CD4-positive, alpha-beta T cell treated with Interleukin-4 for 4 hours (primary cell): ENCODE measurements around the gene TACR1.

ENCODE experiments used
- DNase-seq: peaks from one replicate; pipeline ENCODE4 v3.0.0-alpha.2; 2020

Gene TACR1

DNA sequence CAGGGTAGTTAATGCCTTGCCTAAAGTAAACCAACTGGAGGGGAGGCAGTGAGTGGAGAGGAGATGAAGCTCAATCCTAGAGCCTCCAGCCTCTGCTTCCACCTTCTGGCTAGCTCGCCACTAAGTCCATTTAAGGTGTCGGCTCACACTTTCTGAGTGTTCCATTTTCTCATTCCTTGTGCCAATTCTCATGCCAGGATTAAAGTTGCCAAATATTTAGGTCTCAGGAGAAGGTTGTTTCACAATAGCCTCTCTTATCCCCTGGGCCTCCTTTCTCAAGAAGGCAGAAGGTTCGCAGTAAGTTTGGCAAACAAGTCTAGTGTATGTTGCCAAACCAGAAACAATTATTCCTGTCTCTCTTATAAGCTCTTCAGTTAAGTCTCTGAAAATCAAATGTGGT, 57.2 kb downstream of the TACR1 start:
- DNase-seq: no peak

DNA sequence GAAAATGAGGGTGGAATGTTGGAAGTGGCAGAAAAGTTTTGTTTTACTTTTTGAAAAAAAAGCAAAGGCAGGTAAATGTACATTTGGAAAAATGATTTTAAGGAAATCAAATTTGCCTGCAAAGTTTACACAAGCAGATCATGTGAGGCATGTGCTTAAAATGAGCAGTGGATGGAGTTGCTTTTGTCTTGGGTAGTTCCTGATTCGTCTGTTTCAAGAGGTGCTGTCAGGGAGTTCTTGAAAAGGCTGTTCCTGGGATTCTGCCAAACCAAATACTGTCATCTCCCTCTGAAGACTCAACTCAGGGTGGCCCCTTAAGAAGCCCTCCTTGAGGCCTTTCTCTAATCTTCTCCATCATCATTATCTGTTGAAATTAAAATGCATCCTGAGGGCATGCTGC, 59.0 kb downstream of the TACR1 start:
- no peak for DNase-seq

DNA sequence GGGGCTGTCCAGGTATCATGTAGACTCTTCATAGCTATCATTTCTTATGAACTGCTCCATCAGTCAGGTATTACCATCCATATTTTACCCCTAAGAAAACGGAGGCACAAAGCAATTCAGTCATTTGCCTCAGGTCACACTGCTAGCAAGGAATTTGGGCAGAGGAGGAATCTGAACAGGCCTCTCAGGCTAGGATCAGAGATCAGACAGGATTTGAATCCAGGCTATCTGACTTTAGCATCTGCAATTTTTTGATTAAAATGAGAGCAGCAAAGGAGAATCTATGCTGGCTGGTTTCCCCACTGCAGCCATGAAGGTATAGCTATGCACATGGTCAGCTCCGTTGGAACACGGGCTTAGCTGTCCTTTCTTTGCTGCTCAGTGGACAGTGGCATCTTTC, 60.1 kb downstream of the TACR1 start:
- DNase-seq: no peak

DNA sequence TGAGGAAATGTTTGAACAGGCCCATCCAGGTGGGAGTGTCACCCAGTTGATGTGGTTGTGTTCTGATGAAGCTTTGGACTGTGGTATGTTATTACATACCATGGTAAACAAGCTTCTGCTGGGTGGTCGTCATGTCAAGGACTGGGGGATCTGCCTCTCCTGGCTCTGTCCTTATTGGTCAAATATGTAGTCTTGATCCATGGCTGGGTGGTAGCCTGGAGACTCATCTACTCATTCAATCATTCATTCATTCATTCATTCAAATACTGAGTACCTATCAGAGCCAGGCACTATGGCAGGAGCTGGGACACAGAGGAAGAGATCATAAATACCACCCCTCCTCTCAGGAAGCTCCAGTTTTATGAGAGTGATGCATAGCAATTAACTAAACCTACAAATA, 60.8 kb downstream of the TACR1 start:
- no peak for DNase-seq

DNA sequence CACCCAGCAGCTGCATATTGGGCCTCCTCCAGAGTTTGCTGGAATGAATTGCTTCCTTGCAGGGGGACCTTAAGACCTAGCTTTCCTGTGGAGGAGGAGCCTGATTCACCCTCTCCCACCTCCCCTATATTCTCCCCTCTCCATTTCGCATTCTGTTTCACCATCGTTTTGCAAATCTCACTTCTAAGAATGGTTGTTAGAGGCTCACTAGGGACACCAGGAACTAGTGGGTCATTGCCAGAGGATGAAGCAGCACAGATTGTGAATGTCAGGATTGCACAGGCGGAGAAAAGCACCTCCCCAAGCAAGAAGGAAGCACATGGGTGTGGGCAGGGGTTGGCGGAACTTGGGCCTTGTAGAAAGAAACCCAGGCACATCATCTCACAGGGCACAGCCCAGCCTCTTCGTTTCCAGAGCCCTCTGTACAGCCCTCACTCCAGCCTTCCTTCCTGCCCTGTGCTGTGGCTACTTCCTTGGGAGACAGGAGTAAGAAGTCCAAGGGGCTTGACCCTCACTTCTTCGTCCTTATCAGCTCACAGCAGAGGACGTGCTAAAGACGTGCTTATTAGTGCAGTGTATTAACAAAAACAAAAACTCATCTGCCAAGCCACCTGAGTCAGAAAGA, 63.4 kb downstream of the TACR1 start:
- DNase-seq: no peak

DNA sequence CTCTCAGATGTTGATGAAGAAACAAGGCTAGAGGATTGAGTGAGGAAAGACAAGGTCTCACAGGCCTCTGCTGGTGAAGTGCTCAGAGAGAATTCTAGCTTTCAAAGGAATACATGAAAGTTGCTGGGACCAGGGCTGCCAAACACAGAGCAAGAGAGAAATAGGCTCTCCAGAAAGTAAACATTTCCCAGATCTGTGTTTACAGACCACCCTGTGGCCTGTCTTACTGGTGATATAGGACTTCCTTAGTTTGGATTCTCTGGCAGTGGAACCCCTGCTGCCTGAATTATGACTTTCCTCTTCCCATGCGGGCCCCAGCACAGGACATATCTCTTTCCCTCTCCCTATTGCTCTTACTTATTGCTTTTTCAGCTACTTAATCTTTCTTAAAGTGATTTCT, 64.5 kb downstream of the TACR1 start:
- DNase-seq: no peak

DNA sequence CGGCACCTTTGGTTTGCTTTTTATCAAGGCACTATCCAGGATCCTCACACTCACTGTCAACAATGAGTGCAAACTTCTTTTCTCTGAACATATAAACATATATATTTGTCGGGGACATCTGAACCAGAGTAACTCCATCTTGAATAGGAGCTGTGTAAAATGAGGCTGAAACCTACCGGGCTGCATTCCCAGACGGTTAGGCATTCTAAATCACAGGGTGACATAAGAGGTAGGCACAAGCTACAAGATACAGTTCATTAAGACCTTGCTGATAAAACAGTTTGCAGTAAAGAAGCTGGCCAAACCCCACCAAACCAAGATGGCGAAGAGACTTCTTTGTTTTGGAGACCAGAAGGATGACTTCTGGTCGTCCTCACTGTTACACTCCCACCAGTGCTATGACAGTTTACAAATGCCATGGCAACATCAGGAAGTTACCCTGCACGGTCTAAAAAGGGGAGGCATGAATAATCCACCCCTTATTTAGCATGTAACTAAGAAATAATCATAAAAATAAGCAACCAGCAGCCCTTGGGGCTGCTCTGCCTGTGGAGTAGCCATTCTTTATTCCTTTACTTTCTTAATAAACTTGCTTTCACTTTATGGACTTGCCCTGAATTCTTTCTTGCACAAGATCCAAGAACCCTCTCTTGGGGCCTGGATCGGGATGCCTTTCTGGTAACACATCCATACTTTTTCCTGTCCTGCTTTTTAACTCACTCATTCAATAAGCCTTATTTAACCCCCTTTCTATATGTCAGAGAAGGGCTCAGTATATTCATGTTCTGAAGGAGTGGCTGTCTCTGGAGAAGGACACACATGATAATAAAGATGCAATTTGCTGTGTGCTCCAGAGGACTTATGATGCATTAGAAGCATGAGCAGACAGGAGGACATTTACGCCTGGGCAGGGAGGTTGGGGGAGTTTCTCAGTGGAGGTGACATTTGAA, 65.4 kb downstream of the TACR1 start:
- no peak for DNase-seq

DNA sequence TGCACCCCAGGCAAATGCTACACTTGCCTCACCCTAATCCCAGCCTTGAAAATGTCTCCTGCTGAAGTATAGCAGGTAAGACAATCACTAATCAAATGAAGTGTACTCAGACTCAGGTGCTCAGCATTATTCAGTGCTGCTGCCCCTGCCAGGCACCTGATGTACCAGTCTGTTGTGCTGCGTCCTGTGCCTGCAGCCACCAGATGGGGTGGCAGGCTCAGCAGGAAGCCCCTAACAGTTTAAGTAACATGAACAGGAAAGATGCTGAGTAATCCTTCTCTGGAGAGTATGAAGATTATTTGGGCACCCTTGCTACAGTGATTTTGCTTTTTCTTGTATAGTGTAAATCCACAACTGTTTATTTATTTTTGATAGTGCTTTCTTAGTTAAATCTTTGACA, 69.1 kb downstream of the TACR1 start:
- DNase-seq: no peak

DNA sequence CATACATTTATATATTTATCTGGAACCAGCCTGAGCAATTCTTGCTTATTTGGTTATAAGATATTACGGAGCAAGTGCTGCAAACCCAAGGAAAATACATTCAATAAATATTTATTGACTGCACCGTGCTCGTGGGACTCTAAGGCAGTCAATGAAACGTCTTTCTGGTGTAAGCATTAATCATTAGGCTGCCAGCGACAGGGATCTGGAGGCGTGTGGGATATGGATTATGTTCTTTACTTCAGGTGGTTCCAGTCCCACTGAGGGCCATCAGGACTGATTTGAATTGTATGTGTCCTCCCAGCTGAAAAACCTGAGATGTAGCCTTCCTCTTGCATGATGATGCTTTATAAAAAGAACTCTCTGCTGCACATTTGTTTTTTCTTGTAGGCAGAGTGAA, 75.4 kb downstream of the TACR1 start:
- no peak for DNase-seq

DNA sequence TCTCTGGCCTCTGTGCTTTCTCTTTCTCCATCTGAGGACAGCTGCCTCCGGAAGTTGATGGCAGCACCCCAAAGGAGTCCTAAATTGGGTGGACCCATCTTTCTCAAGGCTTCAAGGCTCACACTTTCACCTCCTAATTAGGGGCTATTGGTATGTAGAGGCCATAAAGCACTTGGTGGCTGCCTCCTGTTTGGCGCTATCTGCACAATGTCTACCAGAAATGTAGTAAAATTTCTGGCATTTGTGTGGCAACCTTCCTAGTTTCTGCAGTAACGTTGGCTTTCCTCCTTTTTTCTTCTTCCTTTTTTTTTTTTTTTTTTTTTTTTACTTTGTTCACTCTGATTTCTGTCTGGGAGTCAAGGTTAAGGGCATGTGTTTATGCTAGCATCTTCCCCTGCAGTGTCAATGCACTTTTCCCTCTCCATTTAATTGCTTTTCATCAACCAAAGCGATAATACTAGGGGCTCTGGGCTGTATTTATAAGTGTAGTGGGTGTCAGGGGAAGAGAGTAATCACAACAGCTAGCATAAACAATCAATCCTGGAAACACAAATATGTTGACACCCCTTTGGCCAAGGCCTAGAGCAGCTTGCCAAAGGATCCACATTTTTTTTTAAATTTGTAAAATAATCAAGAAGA, 86.0 kb downstream of the TACR1 start:
- DNase-seq: no peak

DNA sequence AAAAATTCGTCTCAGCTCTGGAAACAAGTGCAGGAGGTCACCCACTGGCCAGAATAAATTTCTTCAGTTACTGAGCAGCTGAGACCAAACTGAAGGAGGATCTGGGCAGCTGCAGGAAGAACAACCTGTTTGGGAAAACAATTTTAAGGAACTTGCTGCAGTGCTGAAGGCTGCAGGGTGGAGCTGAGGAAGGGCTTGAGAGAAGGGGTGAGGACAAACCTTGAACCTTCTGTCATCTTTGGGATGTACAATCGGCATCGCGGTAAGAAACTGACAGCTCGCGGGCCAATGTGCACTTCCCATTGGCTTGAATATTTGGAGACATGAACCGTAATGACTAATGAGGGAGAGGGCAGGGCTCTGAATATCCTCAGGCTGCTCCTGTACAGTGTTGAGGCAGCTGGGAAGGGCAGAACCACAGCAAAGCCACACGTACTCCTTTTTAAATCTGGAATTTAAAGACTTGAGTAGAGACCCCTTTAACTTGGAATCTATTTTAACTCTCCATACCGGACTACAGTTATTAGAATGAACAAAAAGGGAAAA, 90.3 kb downstream of the TACR1 start:
- DNase-seq: no peak

DNA sequence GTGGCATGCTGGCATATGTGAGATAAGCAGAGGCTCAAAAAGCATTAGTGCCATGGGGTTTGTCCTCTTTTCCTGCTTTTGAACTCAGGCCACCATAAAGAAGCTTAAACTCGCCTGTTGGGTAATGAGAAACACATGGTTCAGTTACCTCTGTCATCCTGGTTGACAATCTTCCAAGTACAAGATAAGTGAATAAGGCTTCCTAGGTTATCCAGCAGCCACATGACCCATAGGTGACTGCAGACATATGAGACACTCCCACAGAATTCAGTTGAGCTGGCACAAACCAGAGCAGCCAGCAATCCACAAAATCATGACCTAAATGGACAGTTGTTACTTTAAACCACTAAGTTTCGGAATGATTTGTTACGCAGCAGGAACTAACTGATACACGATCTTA, 97.3 kb downstream of the TACR1 start:
- no peak for DNase-seq

DNA sequence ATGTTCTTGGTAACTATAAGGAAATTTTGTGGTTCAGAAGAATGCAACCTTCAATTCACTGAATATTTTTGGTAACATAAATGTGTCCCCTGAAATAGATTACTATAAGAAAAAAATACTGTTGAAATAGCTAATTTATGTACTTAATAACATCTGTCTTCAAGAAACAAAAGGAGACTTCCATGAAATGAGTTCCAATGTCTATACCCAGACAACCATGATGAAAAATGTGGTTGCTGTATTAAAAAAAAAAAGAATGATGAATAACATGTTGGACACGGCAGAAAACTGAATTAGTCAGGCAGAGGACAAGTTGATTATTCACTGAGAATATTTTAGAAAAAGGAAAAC, 98.5 kb downstream of the TACR1 start:
- DNase-seq: no peak

DNA sequence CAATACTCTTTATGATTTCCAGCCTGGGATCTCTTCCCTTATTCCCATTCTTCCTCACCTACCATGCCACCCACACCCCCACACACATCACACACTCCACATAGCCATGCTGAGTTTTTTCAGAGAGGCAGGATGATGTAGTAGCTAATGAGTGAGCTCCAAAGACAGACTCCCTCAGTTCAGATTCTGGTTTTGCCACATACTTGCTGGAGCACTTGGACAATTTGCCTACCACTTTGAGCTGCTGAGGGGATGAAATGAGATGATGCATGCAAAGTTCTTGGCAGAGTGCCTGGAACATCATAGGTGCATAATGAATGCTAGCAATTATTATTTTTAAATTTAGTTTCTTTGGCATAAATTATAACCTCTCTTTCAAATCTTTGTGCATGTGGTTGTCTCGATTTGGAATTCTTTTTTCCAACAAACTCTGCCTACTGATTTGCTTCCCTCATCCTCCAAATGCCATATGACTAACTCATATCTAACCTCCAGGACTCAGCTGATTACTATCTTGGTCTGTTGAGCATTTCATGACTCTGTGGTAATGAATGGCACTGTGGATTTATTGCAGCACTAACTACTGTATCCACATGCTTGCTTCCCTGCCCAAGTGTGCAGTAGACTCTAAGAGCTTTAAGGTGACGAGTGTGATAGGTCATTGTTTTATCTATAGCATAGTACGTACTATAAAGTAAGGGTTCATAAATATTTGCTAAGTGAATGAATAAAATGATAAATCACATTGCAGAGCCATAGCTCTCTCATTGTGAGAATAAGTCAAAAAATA, 99.1 kb downstream of the TACR1 start:
- DNase-seq: no peak

DNA sequence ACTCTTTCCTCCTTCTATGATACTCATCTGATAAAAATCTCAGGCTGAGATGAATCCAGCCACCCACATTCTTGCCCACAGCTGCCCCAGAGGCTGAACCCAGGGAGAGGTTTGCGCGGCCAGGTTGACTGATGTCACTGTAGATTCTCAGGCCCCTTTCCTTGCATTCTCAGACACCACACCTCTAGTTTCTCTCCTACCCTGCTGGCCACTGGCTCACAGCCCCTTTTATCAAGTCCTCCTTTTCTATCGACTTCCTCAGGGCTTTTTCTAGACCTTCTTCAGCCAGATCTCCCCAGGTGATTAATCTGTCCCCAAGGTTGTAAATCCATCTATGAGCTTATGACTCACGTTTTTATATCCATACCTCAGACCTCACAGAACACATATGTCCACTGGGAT, 99.8 kb downstream of the TACR1 start:
- DNase-seq: no peak

DNA sequence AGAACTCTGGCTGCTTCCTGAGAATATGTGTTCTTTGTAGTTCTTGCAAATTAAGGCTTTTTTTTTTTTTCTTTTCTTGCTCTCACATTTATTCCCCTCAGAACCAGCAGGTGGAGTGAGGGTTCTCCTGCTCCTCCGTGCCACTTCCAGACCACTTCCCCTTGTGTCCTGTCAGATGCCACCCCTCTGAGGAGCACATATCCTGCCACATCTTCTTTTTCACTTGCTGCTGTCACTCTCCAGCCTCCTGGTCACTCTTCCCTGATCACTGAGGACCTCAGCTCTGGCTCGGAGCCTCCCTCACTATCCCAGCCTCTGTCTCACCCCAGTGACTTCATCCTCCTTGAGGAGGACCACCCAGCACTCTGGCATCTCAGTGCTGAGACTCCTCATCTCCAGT, 100.5 kb downstream of the TACR1 start:
- DNase-seq: no peak

DNA sequence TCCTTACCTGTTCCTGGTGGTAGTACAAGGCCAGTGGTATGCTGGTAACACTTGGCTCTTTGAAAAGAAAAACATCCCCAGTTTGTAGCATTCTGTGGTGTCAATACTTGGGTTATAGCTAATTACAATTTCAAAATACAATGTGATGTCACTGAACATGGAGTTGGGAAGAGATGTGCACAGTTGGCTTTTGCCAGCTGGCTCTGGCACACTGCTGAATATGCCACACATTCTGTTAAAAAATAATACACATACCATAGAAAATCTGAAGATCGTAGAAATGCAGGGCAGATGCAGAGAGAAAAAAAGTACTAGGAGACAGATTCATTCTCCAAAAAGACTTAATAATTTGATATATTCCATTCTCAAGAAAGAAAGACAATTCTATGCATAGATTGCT, 101.5 kb downstream of the TACR1 start:
- DNase-seq: no peak

DNA sequence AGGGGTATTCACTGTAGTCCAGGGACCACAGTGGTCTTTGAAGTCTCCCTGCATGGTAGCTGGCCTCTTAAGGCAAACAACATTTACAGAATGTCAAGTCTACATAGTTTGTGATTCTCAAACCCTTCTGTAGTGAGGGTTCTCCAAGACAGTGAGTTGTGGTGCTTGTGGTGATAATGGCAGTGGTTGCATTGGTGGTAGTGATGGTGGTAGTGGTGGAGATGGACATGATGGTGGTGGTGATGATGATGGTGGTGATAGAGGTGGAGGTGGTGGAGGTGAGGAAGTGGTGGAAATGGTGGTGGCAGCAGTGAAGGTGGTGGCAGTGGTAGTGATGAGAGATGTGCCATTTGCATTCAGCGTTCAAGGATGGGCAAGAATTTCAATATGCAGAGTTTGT, 104.9 kb downstream of the TACR1 start:
- no peak for DNase-seq

DNA sequence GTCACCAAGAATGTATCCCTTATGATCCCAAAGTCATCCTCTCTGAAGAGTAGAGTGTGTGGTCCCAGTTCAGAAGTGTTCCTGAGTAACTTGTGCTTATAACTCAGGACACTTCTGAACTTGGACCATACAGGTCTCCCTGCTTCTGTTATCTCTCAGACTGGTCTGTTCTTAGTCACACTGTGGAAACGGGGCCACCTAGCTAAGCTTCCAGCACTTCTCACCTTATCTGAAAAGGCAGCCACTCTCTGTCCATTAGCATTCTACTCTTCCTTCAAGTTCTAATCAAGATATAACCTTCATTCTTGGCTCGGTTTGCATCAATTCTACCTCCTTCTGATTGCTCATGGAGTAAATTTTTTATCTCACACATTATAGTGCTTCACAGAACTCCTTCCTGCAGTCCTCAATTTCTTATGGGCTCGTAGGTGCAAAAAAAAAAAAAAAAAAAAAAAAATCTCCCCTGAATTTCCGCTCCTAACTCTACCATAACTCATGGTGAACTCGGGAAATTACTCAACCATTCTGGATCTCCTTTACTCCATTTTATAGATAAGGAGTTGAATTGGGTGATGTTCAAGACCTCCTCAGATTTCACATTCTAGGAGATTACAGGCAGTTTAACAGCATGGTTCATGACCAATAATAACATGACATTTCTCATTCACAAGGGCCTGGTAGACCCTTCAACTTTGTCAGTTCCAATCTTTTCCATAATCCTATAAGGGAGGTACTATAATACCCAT, 108.4 kb downstream of the TACR1 start:
- DNase-seq: no peak

DNA sequence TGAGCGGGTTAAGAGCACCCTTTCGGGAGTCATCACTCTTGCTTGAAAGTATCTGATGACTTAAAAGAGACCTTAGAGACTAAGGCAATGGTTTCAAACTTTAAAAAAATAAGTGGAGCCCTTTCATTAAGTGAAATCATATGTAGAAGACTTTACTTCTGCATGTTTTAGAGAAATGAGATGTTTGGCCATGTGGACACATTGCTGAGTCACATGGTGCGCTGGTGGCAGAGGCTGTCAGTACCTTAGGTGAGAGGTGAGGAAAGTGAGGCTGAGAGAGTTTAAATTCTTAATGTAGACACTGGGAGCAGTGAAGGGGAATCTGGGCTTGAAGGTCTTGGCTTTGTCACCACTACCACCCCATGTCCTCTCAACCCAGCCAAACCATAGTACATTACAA, 109.8 kb downstream of the TACR1 start:
- DNase-seq: no peak

DNA sequence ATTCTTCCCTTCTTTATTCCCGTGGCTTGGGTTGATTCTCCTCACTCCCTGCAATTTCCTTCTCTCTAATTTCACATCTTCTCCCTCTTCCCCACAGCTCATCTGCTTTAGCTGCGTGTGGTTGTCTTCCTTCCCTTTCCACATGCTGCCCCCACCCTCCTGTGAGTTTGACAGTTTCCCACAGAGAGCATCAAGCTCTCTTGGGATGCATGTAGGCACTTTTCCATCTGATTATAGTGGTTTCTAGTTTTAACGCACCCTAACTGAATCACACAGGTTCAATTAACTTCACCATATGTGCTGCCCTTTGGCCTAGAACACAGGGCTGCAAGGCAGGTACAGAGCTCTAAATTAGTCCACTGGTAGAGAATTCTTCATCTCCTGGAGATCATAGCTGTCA, 110.5 kb downstream of the TACR1 start:
- no peak for DNase-seq

DNA sequence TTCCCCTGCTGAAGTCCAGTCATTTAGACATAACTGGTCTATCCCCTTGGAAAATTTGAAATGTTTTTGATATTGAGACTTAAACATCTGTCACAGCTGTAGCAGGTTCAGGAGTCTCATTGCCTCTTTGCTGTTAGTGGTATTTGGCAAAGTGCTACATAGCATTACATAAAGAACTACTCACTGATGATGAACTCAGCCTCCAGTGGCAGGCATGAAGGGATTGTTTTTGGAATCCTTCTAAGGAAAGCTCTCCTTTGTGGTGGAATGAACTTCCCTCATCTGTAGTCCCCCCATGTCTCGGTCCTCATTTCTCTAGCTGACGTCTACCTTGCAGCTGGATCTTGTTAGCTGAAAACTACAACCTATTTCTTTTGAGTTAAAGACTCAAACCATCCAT, 111.6 kb downstream of the TACR1 start:
- DNase-seq: no peak
